Mucosa of rectum (tissue), 2 donors: ENCODE measurements around the gene EGLN1.
"Not testable (repeated sequence)": the region's sequence is repeated elsewhere in the genome, so short reads cannot be mapped to it uniquely, and the experiment has no call there.

Experiments
- H3K27ac ChIP-seq, 2 donors: one replicate each; pipeline ENCODE4 v1.7.0; 2013; ENCODE audit warnings: inconsistent platforms in 2 of 2, low read depth in 2 of 2, low read length in 2 of 2
- H3K27me3 ChIP-seq, 2 donors: one replicate each; pipeline ENCODE4 v1.7.0; 2013; ENCODE audit warnings: low read length in 2 of 2; ENCODE audit not compliant: control insufficient read depth in 2 of 2, insufficient read depth in 2 of 2
- H3K36me3 ChIP-seq, 2 donors: one replicate each; pipeline ENCODE4 v1.7.0; 2013; ENCODE audit warnings: low read length in 2 of 2; ENCODE audit not compliant: control insufficient read depth in 2 of 2, insufficient read depth in 2 of 2
- H3K4me1 ChIP-seq, 2 donors: one replicate each; pipeline ENCODE4 v1.7.0; 2013; ENCODE audit warnings: low read length in 2 of 2, mild to moderate bottlenecking in 1 of 2; ENCODE audit not compliant: control insufficient read depth in 2 of 2, insufficient read depth in 2 of 2
- H3K4me3 ChIP-seq, 2 donors: one replicate each; pipeline ENCODE4 v1.7.0; 2013; ENCODE audit warnings: low read length in 2 of 2
- H3K9ac ChIP-seq, 2 donors: one replicate each; pipeline ENCODE4 v1.7.0; 2013; ENCODE audit warnings: low read length in 2 of 2, low read depth in 1 of 2, mild to moderate bottlenecking in 1 of 2
- H3K9me3 ChIP-seq, 2 donors: one replicate each; pipeline ENCODE4 v1.7.0; 2013; ENCODE audit warnings: low read length in 2 of 2; ENCODE audit not compliant: control insufficient read depth in 2 of 2
- donor health status: healthy.
- donor health status: Normal muscosa, but diverticular disease.

Gene EGLN1

GRCh38 chr1:231351816-231352215 lies 70.3 kb downstream of the EGLN1 start:
- H3K9ac ChIP-seq, result no peak overlapping the region
- no peak overlapping the region for H3K27ac ChIP-seq
- H3K36me3 ChIP-seq, result peaks cover 26 to 34% of the 10 kb centered on the region in 2 donors
- H3K4me1 ChIP-seq, result peaks cover 0 to 3% of the 10 kb centered on the region in 2 donors
- no peaks in the 10 kb centered on the region for H3K9me3 ChIP-seq
- no peak overlapping the region for H3K4me3 ChIP-seq
- no peaks in the 10 kb centered on the region for H3K27me3 ChIP-seq

- H3K4me3 ChIP-seq, H3K27ac ChIP-seq, H3K4me1 ChIP-seq, H3K9me3 ChIP-seq, H3K9ac ChIP-seq, H3K27me3 ChIP-seq: not testable (repeated sequence)
- peaks cover 26 to 34% of the 10 kb centered on the region in 2 donors for H3K36me3 ChIP-seq
Observed at GRCh38 chr1:231348856-231349255, 73.2 kb downstream of the EGLN1 start.

- no peak overlapping the region for H3K9ac ChIP-seq
- no peak overlapping the region for H3K4me3 ChIP-seq
- peaks cover 0 to 3% of the 10 kb centered on the region in 2 donors for H3K4me1 ChIP-seq
- H3K36me3 ChIP-seq, result peaks cover 26 to 37% of the 10 kb centered on the region in 2 donors
- no peak overlapping the region for H3K27ac ChIP-seq
- H3K9me3 ChIP-seq, result no peaks in the 10 kb centered on the region
- no peaks in the 10 kb centered on the region for H3K27me3 ChIP-seq
Observed at GRCh38 chr1:231348442-231348841, 73.6 kb downstream of the EGLN1 start.

GRCh38 chr1:231347961-231348360 lies 74.1 kb downstream of the EGLN1 start:
- Histone ChIP-seq H3K36me3 (peaks cover 22 to 36% of the 10 kb centered on the region in 2 donors), H3K4me3 (no peak overlapping the region)

GRCh38 chr1:231340328-231341013 lies 81.6 kb downstream of the EGLN1 start:
- Histone ChIP-seq H3K27me3 (no peaks in the 10 kb centered on the region), H3K9ac (no peak overlapping the region), H3K9me3 (no peaks in the 10 kb centered on the region), H3K4me3 (no peak overlapping the region), H3K27ac (no peak overlapping the region), H3K4me1 (peaks cover 22 to 28% of the 10 kb centered on the region in 2 donors), H3K36me3 (peaks cover 0 to 15% of the 10 kb centered on the region in 2 donors)

More at GRCh38 chr1:231347961-231348360, 74.1 kb downstream of the EGLN1 start:
- no peak overlapping the region for H3K9ac ChIP-seq
- no peak overlapping the region for H3K27ac ChIP-seq
- no peaks in the 10 kb centered on the region for H3K27me3 ChIP-seq
- H3K4me1 ChIP-seq, result peaks cover 0 to 3% of the 10 kb centered on the region in 2 donors
- H3K9me3 ChIP-seq, result no peaks in the 10 kb centered on the region

GRCh38 chr1:231338270-231339128 lies 83.6 kb downstream of the EGLN1 start, which contains the start of gene SPRTN:
TSS of gene SPRTN (plus strand) at chr1:231338293. CDS start at chr1:231338384, 91 bp downstream.
- peaks cover 2 to 12% of the 10 kb centered on the region in 2 donors for H3K36me3 ChIP-seq
- peak within 1 kb of the TSS; percentile 87 to 100 for H3K9ac ChIP-seq
- peak within 1 kb of the TSS; percentile 98 to 99 for H3K27ac ChIP-seq
- peak within 1 kb of the TSS; percentile 96 to 99 for H3K4me3 ChIP-seq
- peaks cover 33 to 40% of the 10 kb centered on the region in 2 donors for H3K4me1 ChIP-seq
- H3K9me3 ChIP-seq, result no peaks in the 10 kb centered on the region
- H3K27me3 ChIP-seq, result no peaks in the 10 kb centered on the region

GRCh38 chr1:231337472-231338269 lies 84.4 kb downstream of the EGLN1 start, which contains the start of gene EXOC8:
TSS of gene EXOC8 (minus strand) at chr1:231337852. CDS start at chr1:231337745, 107 bp downstream.
- peak within 1 kb of the TSS; percentile 96 to 99 for H3K4me3 ChIP-seq
- H3K9me3 ChIP-seq, result no peaks in the 10 kb centered on the region
- peaks cover 36 to 40% of the 10 kb centered on the region in 2 donors for H3K4me1 ChIP-seq
- peak within 1 kb of the TSS; percentile 87 to 100 for H3K9ac ChIP-seq
- H3K27me3 ChIP-seq, result no peaks in the 10 kb centered on the region
- peaks cover 6 to 7% of the 10 kb centered on the region in 2 donors for H3K36me3 ChIP-seq
- H3K27ac ChIP-seq, result peak within 1 kb of the TSS; percentile 98 to 99

- peak overlapping the region; percentile 98 to 99 for H3K27ac ChIP-seq
- H3K36me3 ChIP-seq, result peaks cover 4 to 7% of the 10 kb centered on the region in 2 donors
- H3K9me3 ChIP-seq, result no peaks in the 10 kb centered on the region
- H3K27me3 ChIP-seq, result no peaks in the 10 kb centered on the region
- peak overlapping the region; percentile 87 to 100 for H3K9ac ChIP-seq
- peak overlapping the region; percentile 96 to 99 for H3K4me3 ChIP-seq
- peaks cover 36 to 40% of the 10 kb centered on the region in 2 donors for H3K4me1 ChIP-seq
Observed at GRCh38 chr1:231337043-231337471, 85.0 kb downstream of the EGLN1 start.

- H3K27me3 ChIP-seq, result no peaks in the 10 kb centered on the region
- no peaks in the 10 kb centered on the region for H3K9me3 ChIP-seq
- H3K4me1 ChIP-seq, result peaks cover 36 to 40% of the 10 kb centered on the region in 2 donors
- H3K9ac ChIP-seq, result peak overlapping the region; percentile 87 to 100
- H3K36me3 ChIP-seq, result peaks cover 0 to 7% of the 10 kb centered on the region in 2 donors
- H3K4me3 ChIP-seq, result peak overlapping the region; percentile 96 to 99
- H3K27ac ChIP-seq, result no peak overlapping the region
Observed at GRCh38 chr1:231335663-231336602, 86.2 kb downstream of the EGLN1 start.
